ENCODE data around the gene ATRAID. TPM values are rescaled to one million over a fixed set of nuclear protein-coding genes. Genes with fewer than 3 reads are reported as not detected.

Gene ATRAID
- total and polyA plus RNA-seq, 2 donors (not counting 3 experiments of a cell fraction or from before 2014, with no cell fraction given): 84.3 to 283 TPM

- H3K4me2 ChIP-seq (ENCODE audit: insufficient read depth, low read length): no peak overlapping the region
- intact Hi-C loops (cut with micrococcal nuclease): no loop called here
- H3K9me3 ChIP-seq (replicated peaks; ENCODE audit: control insufficient read depth, insufficient read depth, low read length): no peaks in the 10 kb centered on the region
- no peaks in the 10 kb centered on the region for H4K20me1 ChIP-seq (replicated peaks; ENCODE audit: control insufficient read depth, extremely low read depth, insufficient read depth, low read length)
- H3K27me3 ChIP-seq (ENCODE audit: control insufficient read depth in 2 of 2, insufficient read depth in 2 of 2, low read length in 2 of 2): no peaks in the 10 kb centered on the region
- DNase-seq (ENCODE audit: low read depth, low spot score): no peak
- H3K9me1 ChIP-seq (replicated peaks; ENCODE audit: control insufficient read depth, extremely low read depth, insufficient read depth, low read length): no peaks in the 10 kb centered on the region
- H3K4me1 ChIP-seq (ENCODE audit: control insufficient read depth, extremely low read depth, insufficient read depth, low read length): no peaks in the 10 kb centered on the region
- dilution Hi-C loops (cut with MboI; ENCODE audit: extremely low pct_ligation_motif_present, low sequenced_read_pairs): no loop called here
- H3K36me3 ChIP-seq (ENCODE audit: control insufficient read depth in 2 of 2, extremely low read depth in 1 of 2, insufficient read depth in 2 of 2, low read length in 2 of 2): peaks cover 30 to 84% of the 10 kb centered on the region in 2 experiments
- TF ChIP-seq CTCF (IDR thresholded peaks at IDR 0.05; ENCODE audit: extremely low read depth in 1 of 2, insufficient read depth in 1 of 2, low read depth in 1 of 2, low read length in 2 of 2) (no peak), MYC (IDR thresholded peaks at IDR 0.05; ENCODE audit: low read depth, low read length) (no peak), GATA2 (IDR thresholded peaks at IDR 0.05; ENCODE audit: insufficient read depth, insufficient read length, low read depth, low read length) (no peak), POLR2AphosphoS5 (IDR thresholded peaks at IDR 0.05; ENCODE audit: insufficient read depth, low read depth, low read length) (no peak), EZH2 (IDR thresholded peaks at IDR 0.05; ENCODE audit: borderline replicate concordance, low read depth, low read length, severe bottlenecking) (no peak), FOS (IDR thresholded peaks at IDR 0.05; ENCODE audit: borderline replicate concordance, insufficient read depth, low read length) (no peak), JUN (IDR thresholded peaks at IDR 0.05; ENCODE audit: borderline replicate concordance, insufficient read depth, insufficient read length, low read depth) (no peak), POLR2A (IDR thresholded peaks at IDR 0.05; ENCODE audit: low read depth, low read length) (no peak), MAX (IDR thresholded peaks at IDR 0.05; ENCODE audit: insufficient read depth, insufficient read length) (no peak)
- no peaks in the 10 kb centered on the region for H3K79me2 ChIP-seq (ENCODE audit: control insufficient read depth, insufficient read depth, low read length)
- ChIA-PET CTCF (interaction anchor here (1.1 to 3.0 kb wide), 2 partner anchors 44 to 48 kb away, joined by 3 to 9 read pairs; no protein-coding TSS in a partner anchor), POLR2A (no interaction called here)
- H3K4me3 ChIP-seq (replicated peaks in 1 of 3; ENCODE audit: insufficient read depth in 1 of 3, low read depth in 1 of 3, low read length in 3 of 3): no peak overlapping the region
- H3K27ac ChIP-seq (ENCODE audit: insufficient read depth, low read depth, low read length): no peak overlapping the region
- no TSS peak for BruUV-seq (replicated peaks)
- H2AFZ ChIP-seq (ENCODE audit: low read depth, low read length): no peak overlapping the region
- FAIRE-seq: no peak
- no peak overlapping the region for H3K9ac ChIP-seq (replicated peaks; ENCODE audit: extremely low read depth, insufficient read depth, low read length)
Measured at GRCh38 chr2:27236136-27236535, 24.3 kb downstream of the ATRAID start.

All from endothelial cell of umbilical vein (primary cell).